ENCODE data around the gene DYNLT1. TPM values are rescaled to one million over a fixed set of nuclear protein-coding genes. Genes with fewer than 3 reads are reported as not detected.

The DYNLT1 gene
- total RNA-seq, 1 donor from 2014 or later, result 32.4 TPM

- H3K4me3 ChIP-seq (ENCODE audit: low read length in 3 of 3), result no peak overlapping the region
- peaks cover 7 to 14% (median 10%) of the 10 kb centered on the region in 3 donors for H3K36me3 ChIP-seq (ENCODE audit: control insufficient read depth in 3 of 3, insufficient read depth in 3 of 3, low read length in 3 of 3)
- H3K9me3 ChIP-seq (ENCODE audit: control insufficient read depth in 3 of 3, low read length in 3 of 3), result no peaks in the 10 kb centered on the region
- H3K4me1 ChIP-seq (ENCODE audit: control insufficient read depth in 3 of 3, insufficient read depth in 3 of 3, low read length in 3 of 3), result no peaks in the 10 kb centered on the region
- no peaks in the 10 kb centered on the region for H3K27me3 ChIP-seq (ENCODE audit: control insufficient read depth in 3 of 3, insufficient read depth in 3 of 3, low read length in 3 of 3)
- no peak overlapping the region for H3K27ac ChIP-seq (ENCODE audit: low read depth, low read length)
- no peak overlapping the region for H3K9ac ChIP-seq (ENCODE audit: low read depth in 1 of 3, low read length in 3 of 3)
Measured at GRCh38 chr6:158604048-158604406, 40.5 kb downstream of the DYNLT1 start.

- H3K27ac ChIP-seq (ENCODE audit: low read depth, low read length), result no peak overlapping the region
- H3K9me3 ChIP-seq (ENCODE audit: control insufficient read depth in 3 of 3, low read length in 3 of 3), result no peaks in the 10 kb centered on the region
- no peaks in the 10 kb centered on the region for H3K27me3 ChIP-seq (ENCODE audit: control insufficient read depth in 3 of 3, insufficient read depth in 3 of 3, low read length in 3 of 3)
- H3K36me3 ChIP-seq (ENCODE audit: control insufficient read depth in 3 of 3, insufficient read depth in 3 of 3, low read length in 3 of 3), result peaks cover 7 to 13% (median 11%) of the 10 kb centered on the region in 3 donors
- no peak overlapping the region for H3K9ac ChIP-seq (ENCODE audit: low read depth in 1 of 3, low read length in 3 of 3)
- no peaks in the 10 kb centered on the region for H3K4me1 ChIP-seq (ENCODE audit: control insufficient read depth in 3 of 3, insufficient read depth in 3 of 3, low read length in 3 of 3)
- H3K4me3 ChIP-seq (ENCODE audit: low read length in 3 of 3), result no peak overlapping the region
Measured at GRCh38 chr6:158603261-158604047, 41.1 kb downstream of the DYNLT1 start.

- no peak overlapping the region for H3K27ac ChIP-seq (ENCODE audit: low read depth, low read length)
- no peaks in the 10 kb centered on the region for H3K27me3 ChIP-seq (ENCODE audit: control insufficient read depth in 3 of 3, insufficient read depth in 3 of 3, low read length in 3 of 3)
- H3K4me1 ChIP-seq (ENCODE audit: control insufficient read depth in 3 of 3, insufficient read depth in 3 of 3, low read length in 3 of 3), result no peaks in the 10 kb centered on the region
- H3K36me3 ChIP-seq (ENCODE audit: control insufficient read depth in 3 of 3, insufficient read depth in 3 of 3, low read length in 3 of 3), result peaks cover 7 to 13% (median 8%) of the 10 kb centered on the region in 3 donors
- no peak overlapping the region for H3K4me3 ChIP-seq (ENCODE audit: low read length in 3 of 3)
- no peaks in the 10 kb centered on the region for H3K9me3 ChIP-seq (ENCODE audit: control insufficient read depth in 3 of 3, low read length in 3 of 3)
- H3K9ac ChIP-seq (ENCODE audit: low read depth in 1 of 3, low read length in 3 of 3), result no peak overlapping the region
Measured at GRCh38 chr6:158599635-158600034, 44.9 kb downstream of the DYNLT1 start.

GRCh38 chr6:158597565-158597964 is 47.0 kb downstream of the DYNLT1 start:
- H3K4me1 ChIP-seq (ENCODE audit: control insufficient read depth in 3 of 3, insufficient read depth in 3 of 3, low read length in 3 of 3), result no peaks in the 10 kb centered on the region
- no peaks in the 10 kb centered on the region for H3K27me3 ChIP-seq (ENCODE audit: control insufficient read depth in 3 of 3, insufficient read depth in 3 of 3, low read length in 3 of 3)
- no peak overlapping the region for H3K9ac ChIP-seq (ENCODE audit: low read depth in 1 of 3, low read length in 3 of 3)
- peaks cover 9 to 15% (median 10%) of the 10 kb centered on the region in 3 donors for H3K36me3 ChIP-seq (ENCODE audit: control insufficient read depth in 3 of 3, insufficient read depth in 3 of 3, low read length in 3 of 3)
- no peaks in the 10 kb centered on the region for H3K9me3 ChIP-seq (ENCODE audit: control insufficient read depth in 3 of 3, low read length in 3 of 3)
- H3K4me3 ChIP-seq (ENCODE audit: low read length in 3 of 3), result no peak overlapping the region
- H3K27ac ChIP-seq (ENCODE audit: low read depth, low read length), result no peak overlapping the region

- no peak overlapping the region for H3K27ac ChIP-seq (ENCODE audit: low read depth, low read length)
- H3K27me3 ChIP-seq (ENCODE audit: control insufficient read depth in 3 of 3, insufficient read depth in 3 of 3, low read length in 3 of 3), result no peaks in the 10 kb centered on the region
- H3K4me1 ChIP-seq (ENCODE audit: control insufficient read depth in 3 of 3, insufficient read depth in 3 of 3, low read length in 3 of 3), result no peaks in the 10 kb centered on the region
- no peak overlapping the region for H3K9ac ChIP-seq (ENCODE audit: low read depth in 1 of 3, low read length in 3 of 3)
- no peak overlapping the region for H3K4me3 ChIP-seq (ENCODE audit: low read length in 3 of 3)
- peaks cover 12 to 19% (median 13%) of the 10 kb centered on the region in 3 donors for H3K36me3 ChIP-seq (ENCODE audit: control insufficient read depth in 3 of 3, insufficient read depth in 3 of 3, low read length in 3 of 3)
- no peaks in the 10 kb centered on the region for H3K9me3 ChIP-seq (ENCODE audit: control insufficient read depth in 3 of 3, low read length in 3 of 3)
Measured at GRCh38 chr6:158596861-158597260, 47.7 kb downstream of the DYNLT1 start.

GRCh38 chr6:158595223-158595622 is 49.3 kb downstream of the DYNLT1 start:
- H3K4me1 ChIP-seq (ENCODE audit: control insufficient read depth in 3 of 3, insufficient read depth in 3 of 3, low read length in 3 of 3), result no peaks in the 10 kb centered on the region
- H3K9ac ChIP-seq (ENCODE audit: low read depth in 1 of 3, low read length in 3 of 3), result no peak overlapping the region
- no peak overlapping the region for H3K27ac ChIP-seq (ENCODE audit: low read depth, low read length)
- H3K9me3 ChIP-seq (ENCODE audit: control insufficient read depth in 3 of 3, low read length in 3 of 3), result no peaks in the 10 kb centered on the region
- no peaks in the 10 kb centered on the region for H3K27me3 ChIP-seq (ENCODE audit: control insufficient read depth in 3 of 3, insufficient read depth in 3 of 3, low read length in 3 of 3)
- peaks cover 18 to 32% (median 25%) of the 10 kb centered on the region in 3 donors for H3K36me3 ChIP-seq (ENCODE audit: control insufficient read depth in 3 of 3, insufficient read depth in 3 of 3, low read length in 3 of 3)
- no peak overlapping the region for H3K4me3 ChIP-seq (ENCODE audit: low read length in 3 of 3)

GRCh38 chr6:158593670-158594069 is 50.9 kb downstream of the DYNLT1 start:
- Histone ChIP-seq H3K36me3 (ENCODE audit: control insufficient read depth in 3 of 3, insufficient read depth in 3 of 3, low read length in 3 of 3) (peaks cover 20 to 36% (median 36%) of the 10 kb centered on the region in 3 donors), H3K4me1 (ENCODE audit: control insufficient read depth in 3 of 3, insufficient read depth in 3 of 3, low read length in 3 of 3) (no peaks in the 10 kb centered on the region), H3K27ac (ENCODE audit: low read depth, low read length) (no peak overlapping the region), H3K9ac (ENCODE audit: low read depth in 1 of 3, low read length in 3 of 3) (no peak overlapping the region), H3K27me3 (ENCODE audit: control insufficient read depth in 3 of 3, insufficient read depth in 3 of 3, low read length in 3 of 3) (no peaks in the 10 kb centered on the region), H3K4me3 (ENCODE audit: low read length in 3 of 3) (no peak overlapping the region), H3K9me3 (ENCODE audit: control insufficient read depth in 3 of 3, low read length in 3 of 3) (no peaks in the 10 kb centered on the region)

GRCh38 chr6:158591810-158592209 is 52.7 kb downstream of the DYNLT1 start:
- Histone ChIP-seq H3K36me3 (ENCODE audit: control insufficient read depth in 3 of 3, insufficient read depth in 3 of 3, low read length in 3 of 3) (peaks cover 29 to 44% (median 43%) of the 10 kb centered on the region in 3 donors), H3K9ac (ENCODE audit: low read depth in 1 of 3, low read length in 3 of 3) (no peak overlapping the region), H3K9me3 (ENCODE audit: control insufficient read depth in 3 of 3, low read length in 3 of 3) (no peaks in the 10 kb centered on the region), H3K4me3 (ENCODE audit: low read length in 3 of 3) (no peak overlapping the region), H3K27ac (ENCODE audit: low read depth, low read length) (no peak overlapping the region), H3K27me3 (ENCODE audit: control insufficient read depth in 3 of 3, insufficient read depth in 3 of 3, low read length in 3 of 3) (no peaks in the 10 kb centered on the region), H3K4me1 (ENCODE audit: control insufficient read depth in 3 of 3, insufficient read depth in 3 of 3, low read length in 3 of 3) (peaks cover 0 to 2% (median 0%) of the 10 kb centered on the region in 3 donors)

- H3K9me3 ChIP-seq (ENCODE audit: control insufficient read depth in 3 of 3, low read length in 3 of 3), result no peaks in the 10 kb centered on the region
- peaks cover 32 to 48% (median 48%) of the 10 kb centered on the region in 3 donors for H3K36me3 ChIP-seq (ENCODE audit: control insufficient read depth in 3 of 3, insufficient read depth in 3 of 3, low read length in 3 of 3)
- H3K9ac ChIP-seq (ENCODE audit: low read depth in 1 of 3, low read length in 3 of 3), result no peak overlapping the region
- no peak overlapping the region for H3K27ac ChIP-seq (ENCODE audit: low read depth, low read length)
- peaks cover 0 to 2% (median 0%) of the 10 kb centered on the region in 3 donors for H3K4me1 ChIP-seq (ENCODE audit: control insufficient read depth in 3 of 3, insufficient read depth in 3 of 3, low read length in 3 of 3)
- no peak overlapping the region for H3K4me3 ChIP-seq (ENCODE audit: low read length in 3 of 3)
- H3K27me3 ChIP-seq (ENCODE audit: control insufficient read depth in 3 of 3, insufficient read depth in 3 of 3, low read length in 3 of 3), result no peaks in the 10 kb centered on the region
Measured at GRCh38 chr6:158591134-158591809, 53.3 kb downstream of the DYNLT1 start.

GRCh38 chr6:158589366-158589765 is 55.2 kb downstream of the DYNLT1 start:
- H3K36me3 ChIP-seq (ENCODE audit: control insufficient read depth in 3 of 3, insufficient read depth in 3 of 3, low read length in 3 of 3), result peaks cover 42 to 62% (median 57%) of the 10 kb centered on the region in 3 donors
- peaks cover 0 to 2% (median 0%) of the 10 kb centered on the region in 3 donors for H3K4me1 ChIP-seq (ENCODE audit: control insufficient read depth in 3 of 3, insufficient read depth in 3 of 3, low read length in 3 of 3)

More at GRCh38 chr6:158589366-158589765, 55.2 kb downstream of the DYNLT1 start:
- Histone ChIP-seq H3K27ac (ENCODE audit: low read depth, low read length) (no peak overlapping the region), H3K9me3 (ENCODE audit: control insufficient read depth in 3 of 3, low read length in 3 of 3) (no peaks in the 10 kb centered on the region), H3K27me3 (ENCODE audit: control insufficient read depth in 3 of 3, insufficient read depth in 3 of 3, low read length in 3 of 3) (no peaks in the 10 kb centered on the region), H3K9ac (ENCODE audit: low read depth in 1 of 3, low read length in 3 of 3) (no peak overlapping the region), H3K4me3 (ENCODE audit: low read length in 3 of 3) (no peak overlapping the region)
